ENCODE results near the gene CEP192.

DNA sequence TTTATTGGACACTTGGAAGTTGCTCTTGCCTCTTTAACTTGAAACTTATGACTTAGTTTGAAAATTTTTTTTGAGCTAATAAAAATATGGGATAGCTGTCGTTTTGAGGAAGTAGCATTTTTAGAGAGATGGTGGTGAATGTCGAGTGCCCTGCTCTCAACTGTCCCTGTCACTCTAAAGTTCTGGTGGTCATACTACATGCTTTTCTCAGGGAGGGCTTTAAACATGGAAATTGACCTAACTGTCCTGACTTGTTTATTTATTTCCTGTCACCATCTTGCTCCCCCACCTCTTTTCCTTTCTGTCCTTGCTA is 16.0 kb downstream of the CEP192 start:
- TF ChIP-seq, protein P1, sequence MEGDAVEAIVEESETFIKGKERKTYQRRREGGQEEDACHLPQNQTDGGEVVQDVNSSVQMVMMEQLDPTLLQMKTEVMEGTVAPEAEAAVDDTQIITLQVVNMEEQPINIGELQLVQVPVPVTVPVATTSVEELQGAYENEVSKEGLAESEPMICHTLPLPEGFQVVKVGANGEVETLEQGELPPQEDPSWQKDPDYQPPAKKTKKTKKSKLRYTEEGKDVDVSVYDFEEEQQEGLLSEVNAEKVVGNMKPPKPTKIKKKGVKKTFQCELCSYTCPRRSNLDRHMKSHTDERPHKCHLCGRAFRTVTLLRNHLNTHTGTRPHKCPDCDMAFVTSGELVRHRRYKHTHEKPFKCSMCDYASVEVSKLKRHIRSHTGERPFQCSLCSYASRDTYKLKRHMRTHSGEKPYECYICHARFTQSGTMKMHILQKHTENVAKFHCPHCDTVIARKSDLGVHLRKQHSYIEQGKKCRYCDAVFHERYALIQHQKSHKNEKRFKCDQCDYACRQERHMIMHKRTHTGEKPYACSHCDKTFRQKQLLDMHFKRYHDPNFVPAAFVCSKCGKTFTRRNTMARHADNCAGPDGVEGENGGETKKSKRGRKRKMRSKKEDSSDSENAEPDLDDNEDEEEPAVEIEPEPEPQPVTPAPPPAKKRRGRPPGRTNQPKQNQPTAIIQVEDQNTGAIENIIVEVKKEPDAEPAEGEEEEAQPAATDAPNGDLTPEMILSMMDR (IDR thresholded peaks at IDR 0.05): no peak
- TF ChIP-seq POLR2AphosphoS5 (IDR thresholded peaks at IDR 0.05): no peak
- TF ChIP-seq POLR2A (IDR thresholded peaks at IDR 0.05): no peak

Measured in breast epithelium (tissue), 3 donors.